ENCODE measurements around the gene ABHD1. TPM values are rescaled to one million over a fixed set of nuclear protein-coding genes. Genes with fewer than 3 reads are reported as not detected.
"Not testable (repeated sequence)": the region's sequence is repeated elsewhere in the genome, so short reads cannot be mapped to it uniquely, and the experiment has no call there.

Gene ABHD1
- total RNA-seq (0.69 TPM), polyA plus RNA-seq (ENCODE audit: insufficient read depth, low read depth, low replicate concordance) (2.9 TPM)
- long read RNA-seq, donor 1, partial matches to known transcripts: 0 of 3 reads
- long read RNA-seq, donor 1, other reads (novel, unspliced or antisense): 0 of 3 reads
- long read RNA-seq, donor 2, partial matches to known transcripts: 6 of 23 reads
- long read RNA-seq, donor 2, other reads (novel, unspliced or antisense): 16 of 23 reads
- long read RNA-seq, donor 3: 0 reads
- long read RNA-seq, donor 4: 0 reads
- long read RNA-seq, donor 5: 0 reads
- long read RNA-seq, donor 6: 0 reads
- long read RNA-seq, donor 7: 0 reads
- long read RNA-seq, donor 8, partial matches to known transcripts: 0 of 1 reads
- long read RNA-seq, donor 8, other reads (novel, unspliced or antisense): 0 of 1 reads
- long read RNA-seq, donor 9: 0 reads
- long read RNA-seq, donor 10, partial matches to known transcripts: 0 of 1 reads
- long read RNA-seq, donor 10, other reads (novel, unspliced or antisense): 0 of 1 reads

GRCh38 chr2:27123302-27124150 is at the start of gene ABHD1:
Gene ABHD1 (plus strand): TSS chr2:27123815. CDS start chr2:27123949, 134 bp downstream.
- peaks cover 5% of the 10 kb centered on the region for H3K27me3 ChIP-seq (ENCODE audit: control insufficient read depth, insufficient read depth, low read length)
- FAIRE-seq (no peak), DNase-seq (peak; percentile 51 to 83 (median 70))
- H3K9me3 ChIP-seq (ENCODE audit: control insufficient read depth in 2 of 3, insufficient read depth in 1 of 3, low read length in 3 of 3): peaks cover 0 to 1% (median 0%) of the 10 kb centered on the region in 3 donors
- H3K4me1 ChIP-seq (ENCODE audit: control insufficient read depth in 2 of 3, insufficient read depth in 2 of 3, low read depth in 1 of 3, low read length in 3 of 3): peaks cover 0 to 11% (median 0%) of the 10 kb centered on the region in 3 donors
- intact Hi-C loops (cut with DNase I): no loop called here
- H3K4me3 ChIP-seq (ENCODE audit: low read length in 3 of 3): peak within 1 kb of the TSS; percentile 35 to 77 (median 69)
- H3K36me3 ChIP-seq (ENCODE audit: control insufficient read depth in 2 of 3, insufficient read depth in 3 of 3, low read length in 3 of 3): no peaks in the 10 kb centered on the region
- H3K9ac ChIP-seq (ENCODE audit: low read length in 3 of 3): peak within 1 kb of the TSS in 1 of 3 donors; percentile 44
- TF ChIP-seq, protein P1, sequence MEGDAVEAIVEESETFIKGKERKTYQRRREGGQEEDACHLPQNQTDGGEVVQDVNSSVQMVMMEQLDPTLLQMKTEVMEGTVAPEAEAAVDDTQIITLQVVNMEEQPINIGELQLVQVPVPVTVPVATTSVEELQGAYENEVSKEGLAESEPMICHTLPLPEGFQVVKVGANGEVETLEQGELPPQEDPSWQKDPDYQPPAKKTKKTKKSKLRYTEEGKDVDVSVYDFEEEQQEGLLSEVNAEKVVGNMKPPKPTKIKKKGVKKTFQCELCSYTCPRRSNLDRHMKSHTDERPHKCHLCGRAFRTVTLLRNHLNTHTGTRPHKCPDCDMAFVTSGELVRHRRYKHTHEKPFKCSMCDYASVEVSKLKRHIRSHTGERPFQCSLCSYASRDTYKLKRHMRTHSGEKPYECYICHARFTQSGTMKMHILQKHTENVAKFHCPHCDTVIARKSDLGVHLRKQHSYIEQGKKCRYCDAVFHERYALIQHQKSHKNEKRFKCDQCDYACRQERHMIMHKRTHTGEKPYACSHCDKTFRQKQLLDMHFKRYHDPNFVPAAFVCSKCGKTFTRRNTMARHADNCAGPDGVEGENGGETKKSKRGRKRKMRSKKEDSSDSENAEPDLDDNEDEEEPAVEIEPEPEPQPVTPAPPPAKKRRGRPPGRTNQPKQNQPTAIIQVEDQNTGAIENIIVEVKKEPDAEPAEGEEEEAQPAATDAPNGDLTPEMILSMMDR (IDR thresholded peaks at IDR 0.05; ENCODE audit: borderline replicate concordance, extremely low read depth, insufficient read depth): no peak
- H3K27ac ChIP-seq (ENCODE audit: low read depth in 2 of 2, low read length in 2 of 2): no peak within 1 kb of the TSS

DNA sequence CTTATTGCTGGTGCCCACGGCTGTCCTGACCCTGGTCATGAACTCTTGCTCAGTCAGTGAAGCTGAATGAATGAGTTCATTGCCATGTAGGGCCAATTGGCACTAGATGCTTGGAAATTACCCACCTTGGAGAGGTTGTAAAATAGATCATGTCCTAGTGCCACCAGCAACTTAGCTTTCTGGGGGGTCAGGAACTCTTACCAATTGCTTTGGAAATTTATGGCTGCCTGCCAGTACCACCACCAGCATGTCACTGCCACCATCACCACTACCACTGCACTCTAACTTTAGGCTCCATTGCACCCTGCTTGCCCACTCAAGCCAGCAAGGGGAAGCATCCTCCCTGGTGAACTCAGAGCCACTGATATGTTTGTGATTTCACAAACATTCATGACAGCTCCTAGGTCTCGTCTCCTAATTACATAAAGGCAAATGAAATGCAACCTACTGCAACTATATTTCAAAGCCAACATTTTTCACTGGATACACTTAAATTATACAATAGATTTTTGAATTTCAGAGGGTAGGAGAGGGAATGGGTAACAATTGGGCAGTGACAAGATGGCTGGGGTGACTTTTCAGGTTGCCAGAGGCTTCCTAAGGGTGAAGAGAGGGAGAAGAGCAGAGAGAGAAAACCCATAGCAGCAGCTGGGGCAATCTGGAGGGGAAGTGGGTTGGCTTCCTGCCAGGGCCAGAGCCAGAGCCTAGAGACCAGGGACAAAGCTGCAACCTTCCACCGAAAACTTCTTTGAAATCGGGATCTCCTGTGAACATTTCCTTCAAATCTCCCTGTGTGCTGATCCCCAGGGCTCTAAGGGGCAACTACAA is 48.7 kb upstream of the ABHD1 start:
- H3K36me3 ChIP-seq (ENCODE audit: control insufficient read depth in 2 of 3, insufficient read depth in 3 of 3, low read length in 3 of 3): no peaks in the 10 kb centered on the region
- H3K9ac ChIP-seq (ENCODE audit: low read length in 3 of 3): no peak overlapping the region
- TF ChIP-seq, protein P1 (IDR thresholded peaks at IDR 0.05; ENCODE audit: borderline replicate concordance, extremely low read depth, insufficient read depth): no peak
- no peak overlapping the region for H3K4me3 ChIP-seq (ENCODE audit: low read length in 3 of 3)
- FAIRE-seq (no peak), DNase-seq (peak in 2 of 5 donors; percentile 44 to 62)
- H3K4me1 ChIP-seq (ENCODE audit: control insufficient read depth in 2 of 3, insufficient read depth in 2 of 3, low read depth in 1 of 3, low read length in 3 of 3): peaks cover 8 to 14% (median 9%) of the 10 kb centered on the region in 3 donors
- no peak overlapping the region for H3K27ac ChIP-seq (ENCODE audit: low read depth in 2 of 2, low read length in 2 of 2)
- no peaks in the 10 kb centered on the region for H3K27me3 ChIP-seq (ENCODE audit: control insufficient read depth, insufficient read depth, low read length)
- intact Hi-C loops (cut with DNase I): no loop called here
- no peaks in the 10 kb centered on the region for H3K9me3 ChIP-seq (ENCODE audit: control insufficient read depth in 2 of 3, insufficient read depth in 1 of 3, low read length in 3 of 3)

DNA sequence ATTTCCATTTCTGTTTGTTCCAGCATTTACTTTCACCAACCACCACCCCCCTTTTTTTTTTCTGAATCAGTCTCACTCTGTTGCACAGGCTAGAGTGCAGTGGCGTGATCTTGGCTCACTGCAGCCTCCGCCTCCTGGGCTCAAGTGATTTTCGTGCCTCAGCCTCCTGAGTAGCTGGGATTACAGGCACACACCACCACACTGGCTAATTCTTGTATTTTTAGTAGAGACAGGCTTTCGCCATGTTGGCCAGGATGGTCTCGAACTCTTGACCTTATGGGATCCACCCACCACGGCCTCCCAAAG is 48.1 kb upstream of the ABHD1 start:
- H3K9me3 ChIP-seq (ENCODE audit: control insufficient read depth in 2 of 3, insufficient read depth in 1 of 3, low read length in 3 of 3); FAIRE-seq; H3K4me3 ChIP-seq (ENCODE audit: low read length in 3 of 3); intact Hi-C loops (cut with DNase I); H3K27ac ChIP-seq (ENCODE audit: low read depth in 2 of 2, low read length in 2 of 2); H3K36me3 ChIP-seq (ENCODE audit: control insufficient read depth in 2 of 3, insufficient read depth in 3 of 3, low read length in 3 of 3); DNase-seq; H3K27me3 ChIP-seq (ENCODE audit: control insufficient read depth, insufficient read depth, low read length); H3K9ac ChIP-seq (ENCODE audit: low read length in 3 of 3): not testable (repeated sequence)
- peaks cover 3 to 11% (median 9%) of the 10 kb centered on the region in 3 donors for H3K4me1 ChIP-seq (ENCODE audit: control insufficient read depth in 2 of 3, insufficient read depth in 2 of 3, low read depth in 1 of 3, low read length in 3 of 3)

All from kidney (tissue), 22 donors.